Testis (tissue), 2 donors: ENCODE results near the gene CARMIL1.

Experiments
- POLR2A ChIP-seq: fragments of 450-650 bp; IDR thresholded peaks from one replicate; pipeline ENCODE4 v1.6.1; 2017; ENCODE audit warnings: antibody characterized with exemption, mild to moderate bottlenecking, moderate library complexity
- TF ChIP-seq, protein P1 (sequence below), 3 experiments: fragments of 450-650 bp in 2 of 3; fragments of 200-600 bp in 1 of 3; sonication (generic) in 1 of 3; IDR thresholded peaks; one replicate each; pipeline ENCODE4 v1.5.1; 2016 to 2019; ENCODE audit warnings: antibody characterized with exemption in 3 of 3, mild to moderate bottlenecking in 2 of 3, moderate library complexity in 1 of 3

DNA sequence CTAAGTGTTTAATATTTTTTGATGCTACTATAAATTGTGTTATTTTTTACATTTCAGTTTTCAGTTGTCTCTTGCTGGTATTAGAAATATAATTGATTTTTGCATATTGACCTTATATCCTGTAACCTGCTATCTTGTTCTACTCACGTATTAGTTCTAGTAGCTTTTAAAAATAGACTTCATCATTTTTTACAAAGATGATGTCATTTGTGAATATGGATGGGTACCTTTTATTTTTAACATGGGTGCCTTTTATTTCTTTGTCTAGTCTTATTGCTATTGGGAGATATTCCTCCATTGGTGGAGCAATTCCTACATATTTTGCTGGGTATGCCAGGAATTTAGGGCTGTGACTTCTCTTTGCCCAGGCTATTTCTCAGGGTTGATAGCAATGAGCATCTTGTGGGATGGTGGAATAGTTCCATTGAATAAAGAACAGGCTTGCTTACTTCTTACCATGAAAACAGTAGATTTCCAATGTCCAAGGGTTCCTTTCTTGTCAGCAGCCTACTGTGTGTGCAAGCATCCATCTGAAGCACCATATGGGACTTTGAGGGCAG is 149.7 kb downstream of the CARMIL1 start:
- TF ChIP-seq, protein P1, sequence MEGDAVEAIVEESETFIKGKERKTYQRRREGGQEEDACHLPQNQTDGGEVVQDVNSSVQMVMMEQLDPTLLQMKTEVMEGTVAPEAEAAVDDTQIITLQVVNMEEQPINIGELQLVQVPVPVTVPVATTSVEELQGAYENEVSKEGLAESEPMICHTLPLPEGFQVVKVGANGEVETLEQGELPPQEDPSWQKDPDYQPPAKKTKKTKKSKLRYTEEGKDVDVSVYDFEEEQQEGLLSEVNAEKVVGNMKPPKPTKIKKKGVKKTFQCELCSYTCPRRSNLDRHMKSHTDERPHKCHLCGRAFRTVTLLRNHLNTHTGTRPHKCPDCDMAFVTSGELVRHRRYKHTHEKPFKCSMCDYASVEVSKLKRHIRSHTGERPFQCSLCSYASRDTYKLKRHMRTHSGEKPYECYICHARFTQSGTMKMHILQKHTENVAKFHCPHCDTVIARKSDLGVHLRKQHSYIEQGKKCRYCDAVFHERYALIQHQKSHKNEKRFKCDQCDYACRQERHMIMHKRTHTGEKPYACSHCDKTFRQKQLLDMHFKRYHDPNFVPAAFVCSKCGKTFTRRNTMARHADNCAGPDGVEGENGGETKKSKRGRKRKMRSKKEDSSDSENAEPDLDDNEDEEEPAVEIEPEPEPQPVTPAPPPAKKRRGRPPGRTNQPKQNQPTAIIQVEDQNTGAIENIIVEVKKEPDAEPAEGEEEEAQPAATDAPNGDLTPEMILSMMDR (IDR thresholded peaks at IDR 0.05), result no peak
- no peak for TF ChIP-seq POLR2A
